Kidney epithelial cell (primary cell): ENCODE data around the gene KIFC1. TPM values are rescaled to one million over a fixed set of nuclear protein-coding genes. Genes with fewer than 3 reads are reported as not detected.
"Not testable (repeated sequence)": the region's sequence is repeated elsewhere in the genome, so short reads cannot be mapped to it uniquely, and the experiment has no call there.

ENCODE experiments used
- DNase-seq: peaks from one replicate; pipeline ENCODE4 v3.0.0-alpha.2; 2010; ENCODE audit warnings: low read depth
- H3K27me3 ChIP-seq: 2 replicates; pipeline ENCODE4 v1.6.0; 2011; ENCODE audit warnings: low read length; ENCODE audit not compliant: control insufficient read depth, insufficient read depth
- H3K36me3 ChIP-seq: 2 replicates; pipeline ENCODE4 v1.5.1; 2011; ENCODE audit warnings: low read length; ENCODE audit not compliant: control insufficient read depth, insufficient read depth
- H3K4me3 ChIP-seq: 2 replicates; pipeline ENCODE4 v1.5.1; 2011; ENCODE audit warnings: low read depth, mild to moderate bottlenecking, control low read depth, low read length
- total RNA-seq: library from RNA; depleted of rRNA; stranded (reverse); fragments of >200 nt; gene quantifications from 2 replicates; pipeline ENCODE4 v1.2.3, GENCODE V29; 2015
- TF ChIP-seq, protein P1 (sequence below): IDR thresholded peaks from 2 replicates; pipeline ENCODE4 v1.5.1; 2011; ENCODE audit warnings: mild to moderate bottlenecking, moderate library complexity, low read length, control low read depth, inconsistent platforms; ENCODE audit not compliant: insufficient read depth, poor library complexity, severe bottlenecking

The KIFC1 gene
- total RNA-seq, 1 donor from 2014 or later: 8.4 TPM

DNA sequence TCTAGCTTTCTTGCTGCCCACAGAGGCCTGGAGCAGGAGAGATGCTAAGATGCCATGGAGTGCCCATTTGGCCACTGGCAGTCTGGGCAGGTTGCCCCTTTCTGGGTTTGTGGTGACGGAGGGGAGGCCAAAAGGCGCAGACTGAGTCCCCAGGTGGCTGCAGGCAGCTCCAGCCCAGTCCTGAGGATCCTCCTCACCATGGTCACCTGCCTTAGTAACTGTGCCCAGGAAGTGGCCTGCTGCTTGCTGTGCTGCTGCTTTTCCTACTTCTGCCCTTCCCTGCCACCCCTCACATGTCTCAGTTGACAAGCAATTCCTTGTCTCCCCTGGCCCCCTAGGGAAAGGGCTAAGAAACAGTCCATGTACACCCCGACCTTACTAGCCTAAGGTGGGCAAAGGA, 35.3 kb upstream of the KIFC1 start:
- DNase-seq: no peak
- Histone ChIP-seq H3K4me3 (no peak overlapping the region), H3K27me3 (no peaks in the 10 kb centered on the region), H3K36me3 (no peaks in the 10 kb centered on the region)
- TF ChIP-seq, protein P1, sequence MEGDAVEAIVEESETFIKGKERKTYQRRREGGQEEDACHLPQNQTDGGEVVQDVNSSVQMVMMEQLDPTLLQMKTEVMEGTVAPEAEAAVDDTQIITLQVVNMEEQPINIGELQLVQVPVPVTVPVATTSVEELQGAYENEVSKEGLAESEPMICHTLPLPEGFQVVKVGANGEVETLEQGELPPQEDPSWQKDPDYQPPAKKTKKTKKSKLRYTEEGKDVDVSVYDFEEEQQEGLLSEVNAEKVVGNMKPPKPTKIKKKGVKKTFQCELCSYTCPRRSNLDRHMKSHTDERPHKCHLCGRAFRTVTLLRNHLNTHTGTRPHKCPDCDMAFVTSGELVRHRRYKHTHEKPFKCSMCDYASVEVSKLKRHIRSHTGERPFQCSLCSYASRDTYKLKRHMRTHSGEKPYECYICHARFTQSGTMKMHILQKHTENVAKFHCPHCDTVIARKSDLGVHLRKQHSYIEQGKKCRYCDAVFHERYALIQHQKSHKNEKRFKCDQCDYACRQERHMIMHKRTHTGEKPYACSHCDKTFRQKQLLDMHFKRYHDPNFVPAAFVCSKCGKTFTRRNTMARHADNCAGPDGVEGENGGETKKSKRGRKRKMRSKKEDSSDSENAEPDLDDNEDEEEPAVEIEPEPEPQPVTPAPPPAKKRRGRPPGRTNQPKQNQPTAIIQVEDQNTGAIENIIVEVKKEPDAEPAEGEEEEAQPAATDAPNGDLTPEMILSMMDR: no peak

DNA sequence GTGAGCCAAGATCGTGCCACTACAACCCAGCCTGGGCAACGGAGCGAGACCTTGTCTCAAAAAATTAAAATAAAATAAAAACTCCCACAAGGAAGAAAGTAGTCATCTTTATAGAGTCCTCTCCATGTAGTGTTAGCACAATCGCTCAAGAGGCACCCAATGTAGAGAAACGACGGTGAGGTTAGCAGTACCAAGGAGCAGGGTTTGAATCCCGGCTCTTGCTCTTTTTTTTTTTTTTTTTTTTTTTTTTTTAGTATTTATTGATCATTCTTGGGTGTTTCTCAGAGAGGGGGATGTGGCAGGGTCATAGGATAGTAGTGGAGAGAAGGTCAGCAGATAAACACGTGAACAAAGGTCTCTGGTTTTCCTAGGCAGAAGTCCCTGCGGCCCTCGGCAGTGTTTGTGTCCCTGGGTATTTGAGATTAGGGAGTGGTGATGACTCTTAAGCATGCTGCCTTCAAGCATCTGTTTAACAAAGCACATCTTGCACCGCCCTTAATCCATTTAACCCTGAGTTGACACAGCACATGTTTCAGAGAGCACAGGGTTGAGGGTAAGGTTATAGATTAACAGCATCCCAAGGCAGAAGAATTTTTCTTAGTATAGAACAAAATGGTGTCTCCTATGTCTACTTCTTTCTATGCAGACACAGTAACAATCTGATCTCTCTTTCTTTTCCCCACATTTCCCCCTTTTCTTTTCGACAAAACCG, 34.3 kb upstream of the KIFC1 start:
- DNase-seq, H3K36me3 ChIP-seq, H3K4me3 ChIP-seq, H3K27me3 ChIP-seq: not testable (repeated sequence)

DNA sequence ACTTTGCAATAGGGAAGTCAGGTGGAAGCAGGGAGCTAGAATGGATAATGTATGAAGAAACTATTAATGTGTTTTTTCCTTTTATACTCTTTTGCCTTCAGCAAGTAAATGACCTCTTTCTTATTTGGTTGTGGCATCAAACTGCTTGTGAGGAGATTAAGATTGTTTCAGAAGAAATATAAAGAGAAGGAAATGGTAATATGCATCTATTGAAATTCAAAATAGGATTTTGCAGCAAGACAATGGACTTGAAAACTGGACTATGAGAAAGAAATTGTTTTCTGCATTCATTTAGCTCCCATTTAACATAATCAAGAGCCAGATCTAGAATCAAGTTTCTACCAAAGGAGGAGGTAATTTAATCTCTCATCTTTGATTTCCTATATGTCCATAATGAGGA, 32.3 kb upstream of the KIFC1 start:
- Histone ChIP-seq H3K4me3 (no peak overlapping the region), H3K36me3 (no peaks in the 10 kb centered on the region), H3K27me3 (no peaks in the 10 kb centered on the region)
- DNase-seq: no peak
- TF ChIP-seq, protein P1: no peak

DNA sequence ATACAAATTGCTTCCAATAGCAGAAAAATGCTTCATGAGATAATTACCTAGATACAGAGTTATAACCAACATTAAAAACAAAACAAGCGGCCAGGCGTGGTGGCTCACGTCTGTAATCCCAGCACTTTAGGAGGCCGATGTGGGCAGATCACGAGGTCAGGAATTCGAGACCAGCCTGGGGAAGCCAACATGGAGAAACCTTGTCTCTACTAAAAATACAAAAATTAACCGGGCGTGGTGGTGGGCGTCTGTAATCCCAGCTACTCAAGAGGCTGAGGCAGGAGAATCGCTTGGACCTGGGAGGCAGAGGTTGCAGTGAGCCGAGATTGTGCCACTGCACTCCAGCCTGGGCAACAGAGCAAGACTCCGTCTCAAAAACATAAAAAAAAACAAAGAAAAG, 28.1 kb upstream of the KIFC1 start:
- DNase-seq, H3K27me3 ChIP-seq, H3K4me3 ChIP-seq, H3K36me3 ChIP-seq: not testable (repeated sequence)

DNA sequence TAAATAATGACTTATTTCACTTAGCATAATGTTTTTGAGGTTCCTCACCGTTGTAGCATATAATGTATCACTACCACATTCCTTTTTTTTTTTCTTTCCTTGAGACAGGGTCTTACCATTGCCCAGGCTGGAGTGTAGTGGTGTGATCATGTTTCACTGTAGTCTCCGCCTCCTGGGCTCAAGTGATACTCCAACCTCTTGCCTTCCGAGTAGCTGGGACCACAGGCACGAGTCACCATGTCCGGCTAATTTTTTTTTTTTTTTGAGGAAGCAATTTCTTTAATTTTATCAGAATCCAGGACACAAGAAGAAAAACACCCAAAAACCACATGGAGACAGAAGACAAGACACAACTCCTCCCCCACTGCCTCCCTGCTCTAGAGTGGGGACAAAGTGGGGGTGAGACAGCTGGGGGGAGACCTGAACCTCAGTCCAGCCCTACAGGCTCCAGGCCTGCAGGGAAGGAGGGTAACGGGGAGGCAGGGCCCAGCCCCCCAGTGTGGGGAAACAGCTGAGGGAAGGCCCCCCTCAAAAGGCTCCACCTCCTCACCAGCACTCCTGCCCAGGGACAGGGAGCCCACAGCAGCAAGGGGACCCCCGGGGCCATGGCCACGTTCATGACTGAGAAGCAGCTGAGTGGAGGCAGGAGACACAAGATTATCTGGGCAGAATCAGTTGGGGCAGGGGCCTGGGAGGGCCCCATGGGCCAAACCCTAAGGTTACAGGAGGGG, 27.0 kb upstream of the KIFC1 start:
- DNase-seq: peak; percentile 57
- not testable (repeated sequence) for H3K36me3 ChIP-seq, H3K4me3 ChIP-seq, H3K27me3 ChIP-seq

DNA sequence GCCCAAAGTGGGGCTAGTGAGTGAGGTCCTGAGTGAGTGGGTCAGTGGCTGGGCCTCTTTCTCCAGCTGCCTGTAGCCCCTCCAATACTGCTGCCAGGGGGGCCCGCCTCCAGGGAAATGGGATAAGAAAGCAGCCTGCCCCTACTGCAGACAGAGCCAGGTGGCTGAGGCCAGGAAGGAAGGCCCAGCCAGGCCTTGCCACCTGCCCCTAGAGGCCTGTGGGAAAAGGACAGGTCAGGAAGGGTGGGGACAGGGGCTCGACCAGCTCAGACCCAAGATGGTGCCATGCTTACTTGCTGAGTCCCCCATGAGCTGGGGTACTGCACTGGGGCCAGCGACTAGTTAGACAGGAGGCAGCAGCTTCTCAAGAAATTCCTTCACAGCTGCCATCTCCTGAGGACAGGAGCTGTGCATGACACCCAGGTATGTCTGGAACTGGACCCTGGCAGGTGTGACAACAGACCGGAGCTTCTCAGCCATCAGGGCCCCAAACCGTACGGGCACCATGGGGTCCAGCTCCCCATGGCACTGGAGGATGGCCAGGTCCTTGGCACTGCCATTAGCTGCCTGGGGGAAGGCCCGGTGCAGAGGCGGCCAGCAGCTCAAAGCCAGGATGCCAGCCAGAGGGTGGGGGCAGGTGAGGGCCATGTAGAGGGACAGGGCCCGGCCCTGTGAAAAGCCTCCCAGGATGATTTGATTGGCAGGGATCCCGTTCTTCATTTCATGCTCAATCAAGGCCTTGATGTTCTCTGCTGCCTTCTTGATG, 26.2 kb upstream of the KIFC1 start:
- H3K27me3 ChIP-seq, DNase-seq, H3K36me3 ChIP-seq, H3K4me3 ChIP-seq: not testable (repeated sequence)

DNA sequence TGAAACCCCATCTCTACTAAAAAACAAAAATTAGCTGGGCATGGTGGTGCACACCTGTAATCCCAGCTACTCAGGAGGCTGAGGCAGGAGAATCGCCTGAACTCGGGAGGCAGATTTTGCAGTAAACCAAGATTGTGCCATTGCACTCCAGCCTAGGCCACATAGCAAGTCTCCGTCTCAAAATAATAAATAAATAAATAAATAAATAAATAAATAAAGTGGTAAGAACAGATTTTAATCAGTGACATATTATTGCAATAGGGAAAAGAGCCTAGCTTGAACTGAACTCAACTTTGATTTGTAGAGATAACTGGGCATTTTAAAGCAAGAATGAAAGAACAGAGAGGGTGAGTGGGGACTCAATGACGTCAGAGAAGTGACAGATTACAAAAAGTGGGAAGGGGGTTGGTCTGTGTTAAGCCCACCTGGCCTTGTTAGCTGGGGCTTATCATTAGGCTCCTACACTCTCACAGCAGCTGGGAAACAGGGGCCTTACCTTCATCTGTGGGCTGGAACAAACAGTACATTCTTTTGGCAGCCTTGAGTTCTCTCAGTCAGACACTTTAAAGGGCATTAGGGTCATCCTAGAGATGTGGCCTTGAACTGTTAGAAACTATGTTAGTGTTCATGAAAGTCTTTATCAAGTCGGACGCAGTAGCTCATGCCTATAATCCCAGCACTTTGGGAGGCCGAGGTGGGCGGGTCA, 24.5 kb upstream of the KIFC1 start:
- no peak for DNase-seq

DNA sequence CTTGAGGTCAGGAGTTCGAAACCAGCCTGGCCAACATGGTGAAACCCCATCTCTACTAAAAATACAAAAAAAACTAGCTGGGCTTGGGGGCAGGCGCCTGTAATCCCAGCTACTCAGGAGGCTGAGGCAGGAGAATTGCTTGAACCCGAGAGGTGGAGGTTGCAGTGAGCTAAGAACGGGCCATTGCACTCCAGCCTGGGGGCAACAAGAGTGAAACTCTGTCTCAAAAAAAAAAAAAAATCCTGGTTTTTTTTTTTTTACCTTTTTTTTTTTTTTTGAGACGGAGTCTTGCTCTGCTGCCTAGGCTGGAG, 24.0 kb upstream of the KIFC1 start:
- not testable (repeated sequence) for DNase-seq, H3K4me3 ChIP-seq, H3K27me3 ChIP-seq, H3K36me3 ChIP-seq

More for the DNA sequence above, 24.5 kb upstream of the KIFC1 start:
- Histone ChIP-seq H3K27me3 (no peaks in the 10 kb centered on the region), H3K4me3 (no peak overlapping the region), H3K36me3 (no peaks in the 10 kb centered on the region)
- TF ChIP-seq, protein P1: no peak

DNA sequence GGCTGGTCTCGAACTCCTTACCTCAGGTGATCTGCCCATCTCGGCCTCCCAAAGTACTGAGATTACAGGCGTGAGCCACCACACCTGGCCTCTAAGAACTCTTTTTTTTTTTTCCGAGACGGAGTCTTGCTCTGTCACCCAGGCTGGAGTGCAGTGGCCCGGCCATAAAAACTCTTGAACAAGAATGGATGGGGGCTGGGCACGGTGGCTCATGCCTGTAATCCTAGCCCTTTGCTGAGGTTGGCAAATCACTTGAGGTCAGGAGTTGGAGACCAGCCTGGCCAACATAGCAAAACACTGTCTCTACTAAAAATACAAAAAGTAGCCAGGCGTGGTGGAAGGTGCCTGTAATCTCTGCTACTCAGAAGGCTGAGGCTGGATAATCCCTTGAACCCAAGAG, 19.7 kb upstream of the KIFC1 start:
- not testable (repeated sequence) for H3K36me3 ChIP-seq, DNase-seq, H3K27me3 ChIP-seq, H3K4me3 ChIP-seq
